Measurements from ENCODE around the gene LBR. TPM values are rescaled to one million over a fixed set of nuclear protein-coding genes. Genes with fewer than 3 reads are reported as not detected.

Gene LBR
- total and polyA plus RNA-seq, 12 donors = 7.6 to 22.6 (median 10.3) TPM

DNA sequence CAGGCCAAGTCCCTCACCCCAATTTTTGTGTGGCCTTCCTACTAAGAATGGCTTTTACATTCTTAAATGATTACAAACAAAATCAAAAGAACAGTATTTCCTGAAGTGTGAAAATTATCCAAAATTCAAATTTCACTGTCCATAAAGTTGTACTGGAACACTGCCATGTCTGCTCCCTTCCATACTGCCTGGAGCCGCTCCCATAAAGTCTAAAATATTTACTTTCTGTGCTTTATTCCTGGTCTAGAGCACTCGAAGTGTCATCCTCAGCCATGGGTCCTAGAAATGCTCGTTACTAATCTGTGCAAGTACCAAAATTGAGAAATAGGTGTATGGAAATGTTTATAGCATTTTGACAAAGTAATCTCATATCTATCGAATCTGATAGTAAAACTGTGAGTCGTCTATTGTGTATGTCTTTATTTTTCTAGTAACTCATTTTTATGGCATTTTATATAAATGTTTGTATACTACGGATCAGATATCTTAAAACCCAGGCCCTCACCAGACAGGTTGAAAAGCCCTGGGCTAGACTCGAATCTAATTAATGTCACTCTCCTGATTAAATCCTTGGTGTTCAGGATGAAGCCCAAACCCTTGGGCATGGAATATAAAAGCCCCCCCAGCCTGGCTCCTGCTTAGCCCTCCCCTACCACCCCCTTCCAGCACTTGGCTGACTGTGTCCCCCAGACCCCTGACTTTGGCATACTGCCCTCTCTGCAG is 4.9 kb downstream of the LBR start:
- 73 to 80% methylated on average over 7 of the region's 7 CpGs for WGBS, 2 donors
- Histone ChIP-seq H3K27ac (peak overlapping the region in 1 of 10 donors; percentile 73), H3K4me3 (no peak overlapping the region), H3K36me3 (peaks cover 0 to 46% (median 9%) of the 10 kb centered on the region in 9 donors), H3K4me1 (peaks cover 9 to 57% (median 31%) of the 10 kb centered on the region in 9 donors), H3K9me3 (no peaks in the 10 kb centered on the region), H3K27me3 (no peaks in the 10 kb centered on the region)
- intact Hi-C loops (cut with DNase I) = no loop called here
- ATAC-seq = no peak
- TF ChIP-seq, protein P1, sequence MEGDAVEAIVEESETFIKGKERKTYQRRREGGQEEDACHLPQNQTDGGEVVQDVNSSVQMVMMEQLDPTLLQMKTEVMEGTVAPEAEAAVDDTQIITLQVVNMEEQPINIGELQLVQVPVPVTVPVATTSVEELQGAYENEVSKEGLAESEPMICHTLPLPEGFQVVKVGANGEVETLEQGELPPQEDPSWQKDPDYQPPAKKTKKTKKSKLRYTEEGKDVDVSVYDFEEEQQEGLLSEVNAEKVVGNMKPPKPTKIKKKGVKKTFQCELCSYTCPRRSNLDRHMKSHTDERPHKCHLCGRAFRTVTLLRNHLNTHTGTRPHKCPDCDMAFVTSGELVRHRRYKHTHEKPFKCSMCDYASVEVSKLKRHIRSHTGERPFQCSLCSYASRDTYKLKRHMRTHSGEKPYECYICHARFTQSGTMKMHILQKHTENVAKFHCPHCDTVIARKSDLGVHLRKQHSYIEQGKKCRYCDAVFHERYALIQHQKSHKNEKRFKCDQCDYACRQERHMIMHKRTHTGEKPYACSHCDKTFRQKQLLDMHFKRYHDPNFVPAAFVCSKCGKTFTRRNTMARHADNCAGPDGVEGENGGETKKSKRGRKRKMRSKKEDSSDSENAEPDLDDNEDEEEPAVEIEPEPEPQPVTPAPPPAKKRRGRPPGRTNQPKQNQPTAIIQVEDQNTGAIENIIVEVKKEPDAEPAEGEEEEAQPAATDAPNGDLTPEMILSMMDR (IDR thresholded peaks at IDR 0.05) = no peak
- no peak for DNase-seq

DNA sequence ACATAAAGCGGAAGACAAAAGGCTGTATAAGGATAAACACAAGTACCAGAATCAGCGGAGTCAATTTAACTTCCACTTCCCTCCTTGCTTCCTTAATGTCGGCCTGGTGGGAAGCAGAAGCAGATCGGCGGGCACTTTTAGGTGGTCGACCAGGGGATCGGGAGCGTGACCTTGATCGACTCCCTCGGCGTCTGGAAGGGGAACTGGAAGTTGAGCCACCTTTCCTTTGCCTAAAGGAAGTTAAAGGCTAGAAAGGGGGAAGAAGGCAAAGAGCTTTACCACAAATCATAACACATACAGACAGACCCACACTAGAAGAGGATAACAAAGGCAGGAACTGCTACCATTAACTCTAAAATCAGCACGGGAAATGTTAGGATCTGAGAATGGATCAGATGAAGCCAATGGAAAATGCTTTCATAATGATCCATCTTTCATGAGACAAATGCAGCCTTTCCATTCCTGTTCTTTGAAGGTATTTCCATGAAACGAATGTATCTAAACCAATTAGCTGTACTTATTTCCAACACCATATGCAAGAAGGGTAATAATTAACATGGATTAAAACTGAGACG is 5.7 kb downstream of the LBR start:
- intact Hi-C loops (cut with DNase I) = no loop called here
- Histone ChIP-seq H3K9me3 (no peaks in the 10 kb centered on the region), H3K4me3 (peak overlapping the region in 1 of 10 donors; percentile 26), H3K36me3 (peaks cover 0 to 55% (median 9%) of the 10 kb centered on the region in 9 donors), H3K27me3 (no peaks in the 10 kb centered on the region), H3K4me1 (peaks cover 9 to 63% (median 29%) of the 10 kb centered on the region in 9 donors), H3K27ac (peak overlapping the region in 3 of 10 donors; percentile 9 to 73 (median 39))
- WGBS, 2 donors = 63 to 67% methylated on average over 14 of the region's 14 CpGs
- DNase-seq = no peak
- ATAC-seq = no peak
- TF ChIP-seq, protein P1 (IDR thresholded peaks at IDR 0.05) = no peak

DNA sequence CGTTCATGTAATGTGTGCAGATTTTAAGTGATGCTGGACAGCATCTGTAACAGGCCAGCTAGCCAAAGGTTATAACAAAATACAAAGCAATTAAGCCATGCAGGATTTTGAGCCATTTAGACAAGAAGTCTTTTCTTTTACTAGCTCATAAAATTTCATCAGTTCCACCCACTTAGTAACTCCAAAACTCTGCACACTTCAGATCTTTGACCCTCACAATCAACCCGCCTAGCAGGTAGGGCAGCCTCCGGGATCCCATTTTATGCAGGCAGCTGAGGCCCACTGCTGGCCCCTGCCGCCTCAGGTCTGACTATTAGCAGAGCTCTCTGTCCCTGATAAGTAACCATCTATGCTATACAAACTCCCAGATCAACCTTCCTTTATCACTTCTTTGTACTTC is 9.2 kb downstream of the LBR start:
- Histone ChIP-seq H3K4me1 (peaks cover 0 to 35% (median 0%) of the 10 kb centered on the region in 9 donors), H3K27ac (no peak overlapping the region), H3K36me3 (peaks cover 0 to 90% (median 21%) of the 10 kb centered on the region in 9 donors), H3K27me3 (no peaks in the 10 kb centered on the region), H3K9me3 (no peaks in the 10 kb centered on the region), H3K4me3 (no peak overlapping the region)
- ATAC-seq = no peak
- intact Hi-C loops (cut with DNase I) = no loop called here
- DNase-seq = no peak
- TF ChIP-seq, protein P1 (IDR thresholded peaks at IDR 0.05) = no peak
- 95% methylated on average over 4 of the region's 4 CpGs for WGBS, 2 donors

DNA sequence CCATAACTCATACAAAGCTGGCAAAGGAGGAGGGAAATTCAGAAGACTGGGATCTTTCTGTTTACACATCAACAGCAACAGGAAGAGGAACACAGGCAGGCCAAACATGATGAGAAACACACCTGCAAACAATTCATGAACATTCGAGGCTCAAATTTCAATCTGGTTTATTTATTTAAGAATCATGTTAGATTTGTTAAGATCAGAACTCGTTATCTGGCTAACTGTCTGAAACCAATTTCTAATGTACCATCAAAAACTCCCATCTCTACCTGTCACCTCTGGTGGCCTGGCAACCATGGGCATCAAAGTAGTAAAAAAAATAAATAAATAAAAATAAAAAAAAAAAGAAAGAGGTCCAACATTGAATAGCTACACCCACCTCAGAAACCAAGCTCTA is 9.8 kb downstream of the LBR start:
- DNase-seq = no peak
- peaks cover 0 to 30% (median 0%) of the 10 kb centered on the region in 9 donors for H3K4me1 ChIP-seq
- no peak overlapping the region for H3K4me3 ChIP-seq
- H3K27me3 ChIP-seq = no peaks in the 10 kb centered on the region
- 71 to 76% methylated on average over 2 of the region's 2 CpGs for WGBS, 2 donors
- TF ChIP-seq, protein P1 (IDR thresholded peaks at IDR 0.05) = no peak
- no peaks in the 10 kb centered on the region for H3K9me3 ChIP-seq
- no peak overlapping the region for H3K27ac ChIP-seq
- peaks cover 0 to 95% (median 21%) of the 10 kb centered on the region in 9 donors for H3K36me3 ChIP-seq
- intact Hi-C loops (cut with DNase I) = no loop called here
- no peak for ATAC-seq

Measured in heart right ventricle (tissue), 16 donors.